CD4-positive, alpha-beta T cell treated with Interleukin-2 at 100 ng/mL for 4 hours (primary cell): Measurements from ENCODE around the gene ANKRD40.

ENCODE experiments used
- DNase-seq: peaks from one replicate; pipeline ENCODE4 v3.0.0-alpha.2; 2020; ENCODE audit warnings: low spot score

The ANKRD40 gene

GRCh38 chr17:50645748-50646682, 61.7 kb downstream of the ANKRD40 start:
- DNase-seq, result no peak
